Measurements from ENCODE around the gene MRPL36.

MRPL36 gene

DNA sequence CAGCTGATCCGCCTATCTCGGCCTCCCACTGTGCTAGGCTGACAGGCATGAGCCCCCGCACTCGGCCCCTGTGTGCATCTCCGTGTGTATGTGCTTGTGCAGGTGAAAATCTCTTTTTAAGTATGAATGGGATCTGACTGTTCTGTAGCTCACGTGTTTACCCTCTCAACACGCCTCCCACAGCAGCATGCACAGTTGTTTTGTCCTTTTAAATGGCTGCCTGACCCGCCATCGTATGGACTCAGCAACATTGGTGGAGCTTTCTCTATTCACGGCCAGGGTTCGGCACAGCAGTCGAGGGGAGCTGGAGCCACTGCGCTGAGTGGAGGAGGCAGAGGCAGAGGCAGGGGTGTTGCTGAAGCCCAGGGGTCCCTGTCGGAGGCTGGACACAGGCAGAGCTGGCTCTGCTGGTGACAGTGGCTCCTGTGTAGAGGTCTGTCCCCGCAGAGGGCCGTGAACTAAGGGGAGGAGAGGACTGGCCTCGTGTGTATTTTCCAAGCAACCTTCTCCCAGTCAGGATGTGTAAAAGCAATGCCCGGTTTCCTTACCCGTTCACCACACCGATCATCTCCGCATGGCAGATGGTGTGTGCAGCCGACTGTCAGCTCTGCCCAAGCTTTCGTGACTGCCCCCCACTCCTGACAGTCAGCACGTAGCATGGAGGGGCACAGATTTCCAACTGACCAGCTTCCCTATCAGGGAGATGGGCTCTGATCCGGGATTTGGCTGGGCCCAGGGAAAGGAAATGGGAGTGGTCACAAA, 37.3 kb downstream of the MRPL36 start:
- no peak for TF ChIP-seq CTCF (IDR thresholded peaks at IDR 0.05; ENCODE audit: low read depth, low read length)
- TF ChIP-seq EZH2phosphoT487 (IDR thresholded peaks at IDR 0.05; ENCODE audit: low read depth): no peak
- H3K4me3 ChIP-seq (ENCODE audit: low read length): no peak overlapping the region
- H3K27ac ChIP-seq (ENCODE audit: low read length): no peak overlapping the region
- H3K27me3 ChIP-seq (ENCODE audit: low read depth, low read length): no peaks in the 10 kb centered on the region
- no peaks in the 10 kb centered on the region for H3K36me3 ChIP-seq (replicated peaks; ENCODE audit: low read depth, low read length)
- H3K9ac ChIP-seq (ENCODE audit: low read length): no peak overlapping the region
- H3K4me2 ChIP-seq (ENCODE audit: low read length): no peak overlapping the region
- H3K4me1 ChIP-seq (ENCODE audit: low read length): no peaks in the 10 kb centered on the region
- no peaks in the 10 kb centered on the region for H3K79me2 ChIP-seq (ENCODE audit: low read length)
- no peaks in the 10 kb centered on the region for H4K20me1 ChIP-seq (ENCODE audit: insufficient read depth, low read length)
- H3K9me3 ChIP-seq (ENCODE audit: insufficient read depth, low read length): no peaks in the 10 kb centered on the region
- H2AFZ ChIP-seq (ENCODE audit: low read depth, low read length): no peak overlapping the region

DNA sequence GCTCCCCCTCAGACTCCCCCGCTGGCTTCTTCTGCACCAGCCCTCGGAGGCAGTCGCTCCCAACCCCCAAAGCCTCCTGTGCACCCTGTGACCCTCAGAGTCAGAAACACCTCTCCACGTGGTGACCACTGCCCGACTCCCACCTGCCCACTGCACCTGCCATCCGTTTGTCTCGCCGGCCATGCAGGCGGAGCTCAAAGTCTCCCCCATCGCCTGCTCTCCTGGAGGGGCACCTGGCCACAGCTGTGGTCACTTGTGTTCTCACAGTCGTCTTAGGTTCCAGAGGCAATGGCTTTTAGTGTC, 38.2 kb downstream of the MRPL36 start:
- H3K36me3 ChIP-seq (replicated peaks; ENCODE audit: low read depth, low read length): no peaks in the 10 kb centered on the region
- no peak overlapping the region for H2AFZ ChIP-seq (ENCODE audit: low read depth, low read length)
- no peaks in the 10 kb centered on the region for H3K27me3 ChIP-seq (ENCODE audit: low read depth, low read length)
- H3K27ac ChIP-seq (ENCODE audit: low read length): no peak overlapping the region
- H4K20me1 ChIP-seq (ENCODE audit: insufficient read depth, low read length): no peaks in the 10 kb centered on the region
- no peak for TF ChIP-seq CTCF (IDR thresholded peaks at IDR 0.05; ENCODE audit: low read depth, low read length)
- no peak for TF ChIP-seq EZH2phosphoT487 (IDR thresholded peaks at IDR 0.05; ENCODE audit: low read depth)
- no peak overlapping the region for H3K9ac ChIP-seq (ENCODE audit: low read length)
- H3K4me3 ChIP-seq (ENCODE audit: low read length): no peak overlapping the region
- no peaks in the 10 kb centered on the region for H3K9me3 ChIP-seq (ENCODE audit: insufficient read depth, low read length)
- H3K79me2 ChIP-seq (ENCODE audit: low read length): no peaks in the 10 kb centered on the region
- no peak overlapping the region for H3K4me2 ChIP-seq (ENCODE audit: low read length)
- no peaks in the 10 kb centered on the region for H3K4me1 ChIP-seq (ENCODE audit: low read length)

- Histone ChIP-seq H4K20me1 (ENCODE audit: insufficient read depth, low read length) (no peaks in the 10 kb centered on the region), H2AFZ (ENCODE audit: low read depth, low read length) (no peak overlapping the region), H3K9ac (ENCODE audit: low read length) (no peak overlapping the region), H3K27me3 (ENCODE audit: low read depth, low read length) (no peaks in the 10 kb centered on the region), H3K36me3 (replicated peaks; ENCODE audit: low read depth, low read length) (no peaks in the 10 kb centered on the region), H3K4me1 (ENCODE audit: low read length) (no peaks in the 10 kb centered on the region), H3K4me3 (ENCODE audit: low read length) (no peak overlapping the region), H3K79me2 (ENCODE audit: low read length) (no peaks in the 10 kb centered on the region), H3K4me2 (ENCODE audit: low read length) (no peak overlapping the region), H3K9me3 (ENCODE audit: insufficient read depth, low read length) (no peaks in the 10 kb centered on the region), H3K27ac (ENCODE audit: low read length) (no peak overlapping the region)
- no peak for TF ChIP-seq EZH2phosphoT487 (IDR thresholded peaks at IDR 0.05; ENCODE audit: low read depth)
Observed at GRCh38 chr5:1760656-1761452, 38.8 kb downstream of the MRPL36 start.

- TF ChIP-seq CTCF (IDR thresholded peaks at IDR 0.05; ENCODE audit: low read depth, low read length): no peak
- no peak for TF ChIP-seq EZH2phosphoT487 (IDR thresholded peaks at IDR 0.05; ENCODE audit: low read depth)
- Histone ChIP-seq H2AFZ (ENCODE audit: low read depth, low read length) (no peak overlapping the region), H3K4me3 (ENCODE audit: low read length) (no peak overlapping the region), H3K9me3 (ENCODE audit: insufficient read depth, low read length) (no peaks in the 10 kb centered on the region), H3K4me1 (ENCODE audit: low read length) (no peaks in the 10 kb centered on the region), H3K36me3 (replicated peaks; ENCODE audit: low read depth, low read length) (no peaks in the 10 kb centered on the region), H3K4me2 (ENCODE audit: low read length) (no peak overlapping the region), H3K27ac (ENCODE audit: low read length) (no peak overlapping the region), H3K79me2 (ENCODE audit: low read length) (no peaks in the 10 kb centered on the region), H4K20me1 (ENCODE audit: insufficient read depth, low read length) (no peaks in the 10 kb centered on the region), H3K9ac (ENCODE audit: low read length) (no peak overlapping the region), H3K27me3 (ENCODE audit: low read depth, low read length) (no peaks in the 10 kb centered on the region)
Observed at GRCh38 chr5:1760231-1760630, 39.4 kb downstream of the MRPL36 start.

All from OCI-LY3 (cell line).